ENCODE measurements around the gene CASP9. TPM values are rescaled to one million over a fixed set of nuclear protein-coding genes. Genes with fewer than 3 reads are reported as not detected.
"Not testable (repeated sequence)": the region's sequence is repeated elsewhere in the genome, so short reads cannot be mapped to it uniquely, and the experiment has no call there.

Gene CASP9
- total RNA-seq, 1 experiment from 2014 or later, result 12.4 TPM

DNA sequence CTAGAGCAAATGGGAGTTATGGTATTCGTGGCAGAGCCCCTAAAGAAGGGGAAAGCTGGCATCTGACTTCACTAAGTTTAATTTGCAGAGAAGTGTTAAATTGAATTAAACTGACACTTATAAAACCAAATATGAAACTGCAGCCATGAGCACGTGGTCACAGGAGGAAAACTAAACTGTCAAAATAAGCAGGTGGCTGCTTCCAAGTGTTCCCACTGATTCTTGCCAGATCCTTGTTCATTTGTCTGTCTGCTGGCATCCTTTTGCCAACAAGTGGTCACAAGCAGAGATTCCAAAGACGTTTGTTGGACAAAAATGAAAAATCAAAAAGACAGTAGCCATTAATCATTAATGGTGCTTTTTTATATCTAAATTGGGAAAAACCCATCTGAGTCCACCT, 54.7 kb downstream of the CASP9 start:
- H2AFZ ChIP-seq, result no peak overlapping the region
- no peak overlapping the region for H3K4me3 ChIP-seq
- no peaks in the 10 kb centered on the region for H3K79me2 ChIP-seq (ENCODE audit: low read depth)
- H3K9me2 ChIP-seq (ENCODE audit: insufficient read depth), result no peaks in the 10 kb centered on the region
- H3K27ac ChIP-seq, result no peak overlapping the region
- H4K20me1 ChIP-seq (ENCODE audit: insufficient read depth), result no peaks in the 10 kb centered on the region
- TF ChIP-seq EZH2 (IDR thresholded peaks at IDR 0.05; ENCODE audit: low read depth), result no peak
- TF ChIP-seq, protein P1, sequence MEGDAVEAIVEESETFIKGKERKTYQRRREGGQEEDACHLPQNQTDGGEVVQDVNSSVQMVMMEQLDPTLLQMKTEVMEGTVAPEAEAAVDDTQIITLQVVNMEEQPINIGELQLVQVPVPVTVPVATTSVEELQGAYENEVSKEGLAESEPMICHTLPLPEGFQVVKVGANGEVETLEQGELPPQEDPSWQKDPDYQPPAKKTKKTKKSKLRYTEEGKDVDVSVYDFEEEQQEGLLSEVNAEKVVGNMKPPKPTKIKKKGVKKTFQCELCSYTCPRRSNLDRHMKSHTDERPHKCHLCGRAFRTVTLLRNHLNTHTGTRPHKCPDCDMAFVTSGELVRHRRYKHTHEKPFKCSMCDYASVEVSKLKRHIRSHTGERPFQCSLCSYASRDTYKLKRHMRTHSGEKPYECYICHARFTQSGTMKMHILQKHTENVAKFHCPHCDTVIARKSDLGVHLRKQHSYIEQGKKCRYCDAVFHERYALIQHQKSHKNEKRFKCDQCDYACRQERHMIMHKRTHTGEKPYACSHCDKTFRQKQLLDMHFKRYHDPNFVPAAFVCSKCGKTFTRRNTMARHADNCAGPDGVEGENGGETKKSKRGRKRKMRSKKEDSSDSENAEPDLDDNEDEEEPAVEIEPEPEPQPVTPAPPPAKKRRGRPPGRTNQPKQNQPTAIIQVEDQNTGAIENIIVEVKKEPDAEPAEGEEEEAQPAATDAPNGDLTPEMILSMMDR (conservative IDR thresholded peaks at IDR 0.05), result no peak
- no peaks in the 10 kb centered on the region for H3K9me3 ChIP-seq (ENCODE audit: insufficient read depth, low read depth)
- DNase-seq, result no peak
- H3K27me3 ChIP-seq (ENCODE audit: insufficient read depth, low read depth), result no peaks in the 10 kb centered on the region
- no peak overlapping the region for H3K4me2 ChIP-seq
- CTCF ChIA-PET, result no interaction called here
- intact Hi-C loops (cut with micrococcal nuclease; ENCODE audit: unreplicated experiment), result no loop called here
- no TSS peak for BruUV-seq (replicated peaks)
- POLR2A ChIA-PET (ENCODE audit: unreplicated experiment), result no interaction called here
- H3F3A ChIP-seq (ENCODE audit: insufficient read depth, low read depth), result no peaks in the 10 kb centered on the region
- H3K36me3 ChIP-seq (ENCODE audit: low read depth), result no peaks in the 10 kb centered on the region
- H3K4me1 ChIP-seq (replicated peaks; ENCODE audit: insufficient read depth), result no peaks in the 10 kb centered on the region; the same call in 1 of the 2 replicates

DNA sequence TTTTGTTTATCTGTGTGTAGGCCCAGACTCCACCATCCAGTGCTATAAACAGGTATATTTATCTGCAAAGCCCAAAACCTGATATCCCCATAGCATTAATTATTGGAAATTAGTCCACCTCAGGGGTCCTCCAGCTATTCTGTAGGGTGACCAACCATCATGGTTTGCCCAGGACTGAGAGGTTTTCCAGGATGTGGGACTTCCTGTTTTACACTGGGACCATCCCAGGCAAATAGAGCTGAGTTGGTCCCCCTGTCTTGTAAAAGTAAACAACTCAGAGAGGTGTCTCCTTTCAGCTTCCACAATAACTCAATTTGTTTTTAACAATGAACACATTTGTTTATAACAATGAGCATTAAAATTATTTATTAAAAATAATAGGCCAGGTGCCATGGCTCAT, 55.9 kb downstream of the CASP9 start:
- no peak for DNase-seq
- no peaks in the 10 kb centered on the region for H3K9me2 ChIP-seq (ENCODE audit: insufficient read depth)
- H4K20me1 ChIP-seq (ENCODE audit: insufficient read depth), result no peaks in the 10 kb centered on the region
- no peaks in the 10 kb centered on the region for H3K79me2 ChIP-seq (ENCODE audit: low read depth)
- no peak overlapping the region for H3K27ac ChIP-seq
- no peak overlapping the region for H2AFZ ChIP-seq
- no peak overlapping the region for H3K4me2 ChIP-seq
- no peaks in the 10 kb centered on the region for H3K9me3 ChIP-seq (ENCODE audit: insufficient read depth, low read depth)
- POLR2A ChIA-PET (ENCODE audit: unreplicated experiment), result no interaction called here
- no peaks in the 10 kb centered on the region for H3K36me3 ChIP-seq (ENCODE audit: low read depth)
- peaks cover 8% of the 10 kb centered on the region for H3K4me1 ChIP-seq (replicated peaks; ENCODE audit: insufficient read depth)
- BruUV-seq (replicated peaks), result no TSS peak
- TF ChIP-seq EZH2 (IDR thresholded peaks at IDR 0.05; ENCODE audit: low read depth), result no peak
- TF ChIP-seq, protein P1 (conservative IDR thresholded peaks at IDR 0.05), result no peak
- no peaks in the 10 kb centered on the region for H3F3A ChIP-seq (ENCODE audit: insufficient read depth, low read depth)
- intact Hi-C loops (cut with micrococcal nuclease; ENCODE audit: unreplicated experiment), result no loop called here
- H3K4me3 ChIP-seq, result no peak overlapping the region
- CTCF ChIA-PET, result no interaction called here
- H3K27me3 ChIP-seq (ENCODE audit: insufficient read depth, low read depth), result no peaks in the 10 kb centered on the region

DNA sequence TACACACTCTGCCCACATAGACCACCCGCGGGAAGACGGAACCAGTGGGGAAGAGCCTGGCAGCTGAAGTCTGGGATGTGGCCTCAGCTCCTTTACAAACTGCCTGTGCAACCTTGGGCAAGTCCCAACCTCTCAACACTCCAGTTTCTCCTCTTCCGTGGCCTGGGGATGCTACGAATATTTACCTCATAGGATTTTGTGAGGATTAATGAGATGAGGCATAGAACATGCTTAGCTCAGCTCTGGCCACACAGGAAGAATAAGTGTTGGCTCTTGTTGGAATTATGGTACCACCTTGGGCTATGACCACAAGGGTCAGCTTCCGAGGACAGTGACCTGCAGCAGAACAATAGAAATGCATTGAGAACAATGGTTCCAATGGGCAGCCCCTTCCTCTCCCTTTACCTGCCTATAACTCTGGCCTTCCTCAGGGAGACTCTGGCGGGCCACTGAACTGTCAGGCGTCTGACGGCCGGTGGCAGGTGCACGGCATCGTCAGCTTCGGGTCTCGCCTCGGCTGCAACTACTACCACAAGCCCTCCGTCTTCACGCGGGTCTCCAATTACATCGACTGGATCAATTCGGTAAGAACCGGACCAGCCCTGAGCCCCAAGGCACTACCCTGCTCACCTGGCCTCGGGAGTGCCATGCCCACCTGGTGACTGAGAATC, 56.9 kb downstream of the CASP9 start:
- H4K20me1 ChIP-seq (ENCODE audit: insufficient read depth); POLR2A ChIA-PET (ENCODE audit: unreplicated experiment); H3K79me2 ChIP-seq (ENCODE audit: low read depth); H3F3A ChIP-seq (ENCODE audit: insufficient read depth, low read depth); intact Hi-C loops (cut with micrococcal nuclease; ENCODE audit: unreplicated experiment); H3K36me3 ChIP-seq (ENCODE audit: low read depth); H3K4me3 ChIP-seq; BruUV-seq (replicated peaks); H3K27me3 ChIP-seq (ENCODE audit: insufficient read depth, low read depth); H3K9me3 ChIP-seq (ENCODE audit: insufficient read depth, low read depth); CTCF ChIA-PET; H3K4me2 ChIP-seq; H2AFZ ChIP-seq; H3K9me2 ChIP-seq (ENCODE audit: insufficient read depth); H3K27ac ChIP-seq; DNase-seq; H3K4me1 ChIP-seq (replicated peaks; ENCODE audit: insufficient read depth): not testable (repeated sequence)

DNA sequence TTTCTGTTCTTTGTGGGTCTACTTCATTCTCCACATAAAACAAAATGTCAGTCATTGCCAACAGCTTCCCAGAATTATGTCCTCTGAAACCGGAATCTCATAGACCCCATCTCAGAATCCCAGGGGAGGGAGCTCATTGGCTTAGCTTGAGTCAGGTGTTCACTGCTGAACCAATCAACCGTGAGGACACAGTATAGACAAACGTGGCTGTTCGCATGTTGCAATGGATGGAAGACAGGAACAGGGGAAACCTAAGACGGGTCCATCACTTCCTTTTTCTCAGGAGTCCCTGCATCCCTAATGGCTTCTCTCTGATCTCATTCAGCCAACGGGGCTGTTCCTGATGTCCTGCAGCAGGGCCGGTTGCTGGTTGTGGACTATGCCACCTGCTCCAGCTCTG, 58.3 kb downstream of the CASP9 start:
- TF ChIP-seq, protein P1 (conservative IDR thresholded peaks at IDR 0.05), result no peak
- TF ChIP-seq EZH2 (IDR thresholded peaks at IDR 0.05; ENCODE audit: low read depth), result no peak
- Histone ChIP-seq H3F3A (ENCODE audit: insufficient read depth, low read depth) (no peaks in the 10 kb centered on the region), H3K36me3 (ENCODE audit: low read depth) (no peaks in the 10 kb centered on the region), H3K4me3 (no peak overlapping the region), H3K9me3 (ENCODE audit: insufficient read depth, low read depth) (no peaks in the 10 kb centered on the region), H2AFZ (no peak overlapping the region), H4K20me1 (ENCODE audit: insufficient read depth) (no peaks in the 10 kb centered on the region), H3K79me2 (ENCODE audit: low read depth) (no peaks in the 10 kb centered on the region), H3K4me1 (replicated peaks; ENCODE audit: insufficient read depth) (peaks cover 8% of the 10 kb centered on the region), H3K4me2 (no peak overlapping the region), H3K27ac (no peak overlapping the region), H3K27me3 (ENCODE audit: insufficient read depth, low read depth) (no peaks in the 10 kb centered on the region), H3K9me2 (ENCODE audit: insufficient read depth) (no peaks in the 10 kb centered on the region)
- ChIA-PET POLR2A (ENCODE audit: unreplicated experiment) (no interaction called here), CTCF (no interaction called here)
- no peak for DNase-seq
- intact Hi-C loops (cut with micrococcal nuclease; ENCODE audit: unreplicated experiment), result no loop called here
- no TSS peak for BruUV-seq (replicated peaks)

DNA sequence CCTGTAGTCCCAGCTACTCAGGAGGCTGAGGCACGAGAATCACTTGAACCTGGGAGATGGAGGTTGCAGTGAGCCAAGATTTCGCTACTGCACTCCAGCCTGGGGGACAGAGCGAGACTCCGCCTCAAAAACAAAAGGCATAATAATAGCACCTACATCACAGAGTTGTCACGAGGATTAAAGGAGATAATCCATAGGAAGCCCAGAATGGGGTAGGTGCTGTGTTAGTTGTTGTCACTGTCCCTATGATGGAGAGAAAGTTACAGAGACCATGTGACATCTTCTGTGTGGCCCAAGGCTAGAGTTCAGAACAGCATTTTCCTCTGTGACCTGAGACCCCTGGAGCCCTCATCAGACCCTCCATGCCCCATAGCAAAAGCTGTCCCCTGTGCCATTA, 60.1 kb downstream of the CASP9 start:
- H2AFZ ChIP-seq; H3K9me2 ChIP-seq (ENCODE audit: insufficient read depth); BruUV-seq (replicated peaks); H4K20me1 ChIP-seq (ENCODE audit: insufficient read depth); H3K79me2 ChIP-seq (ENCODE audit: low read depth); intact Hi-C loops (cut with micrococcal nuclease; ENCODE audit: unreplicated experiment); H3K4me3 ChIP-seq; H3K27me3 ChIP-seq (ENCODE audit: insufficient read depth, low read depth); H3K27ac ChIP-seq; H3F3A ChIP-seq (ENCODE audit: insufficient read depth, low read depth); H3K36me3 ChIP-seq (ENCODE audit: low read depth); CTCF ChIA-PET; POLR2A ChIA-PET (ENCODE audit: unreplicated experiment); H3K9me3 ChIP-seq (ENCODE audit: insufficient read depth, low read depth); DNase-seq: not testable (repeated sequence)
- H3K4me2 ChIP-seq, result peak overlapping the region; percentile 31; the same call in 1 of the 2 replicates
- H3K4me1 ChIP-seq (replicated peaks; ENCODE audit: insufficient read depth), result peaks cover 20% of the 10 kb centered on the region

Data from PC-9 (cell line).